ELF-1 (cell line): ENCODE results near the gene WDR76.
A peak's percentile ranks its signal among the peaks of the same experiment; 100 is the strongest.
"Not testable (repeated sequence)": the region's sequence is repeated elsewhere in the genome, so short reads cannot be mapped to it uniquely, and the experiment has no call there.

Source experiments
- DNase-seq: peaks from one replicate; pipeline ENCODE4 v3.0.0-alpha.2; 2016; ENCODE audit warnings: low read depth, low spot score

WDR76 gene

GRCh38 chr15:43826508-43827341, at the start of gene WDR76:
TSS of gene WDR76 (plus strand) at chr15:43827002. CDS start at chr15:43827033, 31 bp downstream.
- peak; percentile 93 for DNase-seq

- peak; percentile 81 for DNase-seq
Measured at GRCh38 chr15:43777267-43777914, 49.4 kb upstream of the WDR76 start.

- no peak for DNase-seq
Measured at GRCh38 chr15:43779016-43779415, 47.8 kb upstream of the WDR76 start.

- DNase-seq: no peak
Measured at GRCh38 chr15:43789409-43789808, 37.4 kb upstream of the WDR76 start.

- DNase-seq: peak; percentile 100
Measured at GRCh38 chr15:43791993-43792760, 34.6 kb upstream of the WDR76 start, which contains the start of gene SERF2. TSS of gene SERF2 (plus strand) at chr15:43792320. CDS start at chr15:43792377, 57 bp downstream.

- DNase-seq: peak; percentile 36
Measured at GRCh38 chr15:43792761-43793476, 33.9 kb upstream of the WDR76 start.

GRCh38 chr15:43793647-43794046, 33.2 kb upstream of the WDR76 start:
- DNase-seq: no peak

- DNase-seq: no peak
Measured at GRCh38 chr15:43794269-43795037, 32.3 kb upstream of the WDR76 start.

- DNase-seq: no peak
Measured at GRCh38 chr15:43795197-43795596, 31.6 kb upstream of the WDR76 start.

- no peak for DNase-seq
Measured at GRCh38 chr15:43795997-43796396, 30.8 kb upstream of the WDR76 start.

GRCh38 chr15:43796566-43796965, 30.2 kb upstream of the WDR76 start:
- no peak for DNase-seq

GRCh38 chr15:43799209-43799944, 27.4 kb upstream of the WDR76 start:
- no peak for DNase-seq

- DNase-seq: no peak
Measured at GRCh38 chr15:43799945-43800285, 26.9 kb upstream of the WDR76 start, which contains the start of gene SERINC4. TSS of gene SERINC4 (minus strand) at chr15:43800220. CDS start at chr15:43799986, 234 bp downstream.

GRCh38 chr15:43800286-43801141, 26.3 kb upstream of the WDR76 start, which contains the start of gene HYPK:
TSS of gene HYPK (plus strand) at chr15:43800599. CDS start at chr15:43800623, 24 bp downstream.
- DNase-seq: peak; percentile 91

GRCh38 chr15:43802676-43803075, 24.1 kb upstream of the WDR76 start:
- not testable (repeated sequence) for DNase-seq

- DNase-seq: no peak
Measured at GRCh38 chr15:43808435-43808950, 18.3 kb upstream of the WDR76 start.

GRCh38 chr15:43808960-43809678, 17.7 kb upstream of the WDR76 start:
- DNase-seq: no peak

- DNase-seq: not testable (repeated sequence)
Measured at GRCh38 chr15:43815064-43815463, 11.7 kb upstream of the WDR76 start.
